H1 (cell line): ENCODE results near the gene PMEPA1. TPM values are rescaled to one million over a fixed set of nuclear protein-coding genes. Genes with fewer than 3 reads are reported as not detected.

Experiments
- CTCF ChIA-PET: fragments of 300-600 bp; sonication (Branson Sonifier 250); formaldehyde crosslinking; loops from one replicate; lab custom pipeline; 2021; ENCODE audit not compliant: partially characterized antibody; lab: Charles Lee
- POLR2A ChIA-PET: fragments of 300-600 bp; sonication (Branson Sonifier 250); formaldehyde crosslinking; loops from one replicate; lab custom pipeline; 2021; ENCODE audit warnings: inconsistent platforms; ENCODE audit not compliant: partially characterized antibody; lab: Charles Lee
- DNase-seq, 2 experiments: peaks; one replicate each; pipeline versions ENCODE4 v3.0.0 to v3.0.0-alpha.2; 2010 to 2022; ENCODE audit warnings: low spot score in 2 of 2, low read depth in 1 of 2, mixed read lengths in 1 of 2
- FAIRE-seq: peaks from 2 replicates; lab custom pipeline; 2011; peaks lifted over from hg19 to GRCh38; lab: Jason Lieb, UNC
- H2AFZ ChIP-seq: 2 replicates; pipeline ENCODE4 v1.8.1; 2012; ENCODE audit warnings: low read length, inconsistent platforms
- H2AK5ac ChIP-seq: 2 replicates; pipeline ENCODE4 v1.6.1; 2013; ENCODE audit warnings: low read depth, low read length
- H2BK120ac ChIP-seq: replicated peaks from 2 replicates; pipeline ENCODE3; 2013; ENCODE audit warnings: low read depth, low read length, inconsistent platforms
- H2BK12ac ChIP-seq: 2 replicates; pipeline ENCODE4 v1.6.1; 2013; ENCODE audit warnings: low read depth, low read length
- H2BK15ac ChIP-seq: 2 replicates; pipeline ENCODE4 v1.6.1; 2013; ENCODE audit warnings: low read length
- H2BK20ac ChIP-seq: 2 replicates; pipeline ENCODE4 v1.6.1; 2013; ENCODE audit warnings: low read length
- H2BK5ac ChIP-seq: 2 replicates; pipeline ENCODE4 v1.6.1; 2013; ENCODE audit warnings: low read depth, low read length
- H3K14ac ChIP-seq: 2 replicates; pipeline ENCODE4 v1.6.1; 2013; ENCODE audit warnings: inconsistent platforms; ENCODE audit not compliant: insufficient read length
- H3K18ac ChIP-seq: 2 replicates; pipeline ENCODE4 v1.6.1; 2013; ENCODE audit warnings: low read length; ENCODE audit errors: extremely low read depth
- H3K23ac ChIP-seq: 2 replicates; pipeline ENCODE4 v1.6.1; 2013; ENCODE audit warnings: inconsistent platforms; ENCODE audit not compliant: insufficient read length
- H3K23me2 ChIP-seq: 2 replicates; pipeline ENCODE4 v1.6.1; 2013; ENCODE audit warnings: low read depth, low read length
- H3K27ac ChIP-seq: 2 replicates; pipeline ENCODE4 v1.6.1; 2011; ENCODE audit warnings: low read depth, low read length, inconsistent platforms
- H3K27me3 ChIP-seq, 4 experiments: replicated peaks in 1 of 4; 1 replicate in 1 of 4; 2 replicates in 3 of 4; pipeline versions ENCODE4 v1.6.1 to v1.8.1; 2011 to 2013; ENCODE audit warnings: low read length in 3 of 4, mild to moderate bottlenecking in 3 of 4, inconsistent platforms in 2 of 4, mixed read lengths in 2 of 4, moderate library complexity in 1 of 4; ENCODE audit not compliant: control insufficient read depth in 3 of 4, insufficient read depth in 3 of 4; ENCODE audit errors: extremely low read depth in 1 of 4
- H3K36me3 ChIP-seq, 4 experiments: 2 replicates each; pipeline versions ENCODE4 v1.6.1 to v1.8.1; 2011 to 2013; ENCODE audit warnings: mild to moderate bottlenecking in 4 of 4, low read length in 3 of 4, moderate library complexity in 2 of 4, control low read depth in 1 of 4, inconsistent platforms in 1 of 4; ENCODE audit not compliant: insufficient read depth in 4 of 4, control insufficient read depth in 2 of 4
- H3K4ac ChIP-seq: replicated peaks from 2 replicates; pipeline ENCODE3; 2013; ENCODE audit warnings: low read length, low read depth, mixed read lengths, inconsistent platforms; ENCODE audit not compliant: insufficient read length
- H3K4me1 ChIP-seq, 4 experiments: replicated peaks in 1 of 4; 1 replicate in 1 of 4; 2 replicates in 3 of 4; pipeline versions ENCODE4 v1.6.1 to v1.8.1; 2011 to 2013; ENCODE audit warnings: low read length in 3 of 4, inconsistent platforms in 2 of 4, mixed read lengths in 1 of 4; ENCODE audit not compliant: insufficient read depth in 4 of 4, control insufficient read depth in 3 of 4
- H3K4me2 ChIP-seq, 2 experiments: 2 replicates each; pipeline versions ENCODE4 v1.6.1 to v1.8.1; 2011 to 2013; ENCODE audit warnings: low read depth in 2 of 2, low read length in 2 of 2, control low read depth in 1 of 2, inconsistent platforms in 1 of 2, mild to moderate bottlenecking in 1 of 2; ENCODE audit not compliant: insufficient read depth in 1 of 2
- H3K4me3 ChIP-seq, 4 experiments: fragments of 200-600, 300-600 bp in 1 of 4; sonication (generic), shearing (Covaris generic), sonication (Bioruptor Twin) in 1 of 4; 2 replicates each; pipeline versions ENCODE4 v1.5.1 to v1.8.1; 2011 to 2016; ENCODE audit warnings: low read length in 4 of 4, low read depth in 3 of 4, control low read depth in 2 of 4, inconsistent platforms in 2 of 4, mild to moderate bottlenecking in 2 of 4, mixed read lengths in 1 of 4, moderate library complexity in 1 of 4; ENCODE audit not compliant: insufficient read depth in 2 of 4; ENCODE audit errors: extremely low read depth in 1 of 4
- H3K56ac ChIP-seq: replicated peaks from 2 replicates; pipeline ENCODE3; 2013; ENCODE audit warnings: low read depth, mild to moderate bottlenecking, mixed read lengths, low read length, inconsistent platforms; ENCODE audit not compliant: insufficient read length
- H3K79me1 ChIP-seq: 2 replicates; pipeline ENCODE4 v1.6.1; 2013; ENCODE audit warnings: low read depth, low read length, control low read depth
- H3K79me2 ChIP-seq, 2 experiments: 2 replicates each; pipeline versions ENCODE4 v1.6.1 to v1.8.1; 2012 to 2013; ENCODE audit warnings: low read length in 2 of 2, mild to moderate bottlenecking in 2 of 2, inconsistent platforms in 1 of 2; ENCODE audit not compliant: insufficient read depth in 2 of 2, control insufficient read depth in 1 of 2
- H3K9ac ChIP-seq, 4 experiments: replicated peaks in 1 of 4; 1 replicate in 1 of 4; 2 replicates in 3 of 4; pipeline versions ENCODE4 v1.6.1 to v1.8.1; 2011 to 2013; ENCODE audit warnings: low read depth in 3 of 4, low read length in 3 of 4, control low read depth in 2 of 4, mild to moderate bottlenecking in 2 of 4, moderate library complexity in 2 of 4, inconsistent platforms in 1 of 4; ENCODE audit errors: extremely low read depth in 1 of 4
- H3K9me3 ChIP-seq, 2 experiments: 2 replicates each; pipeline versions ENCODE4 v1.6.1 to v1.8.1; 2012 to 2013; ENCODE audit warnings: mild to moderate bottlenecking in 2 of 2, moderate library complexity in 2 of 2, control low read depth in 1 of 2, inconsistent platforms in 1 of 2, low read depth in 1 of 2, low read length in 1 of 2, mixed read lengths in 1 of 2; ENCODE audit not compliant: insufficient read depth in 2 of 2
- H4K20me1 ChIP-seq, 2 experiments: replicated peaks in 1 of 2; 2 replicates each; pipeline versions ENCODE3 to v1.8.1; 2011 to 2013; ENCODE audit warnings: inconsistent platforms in 2 of 2, low read length in 2 of 2, mild to moderate bottlenecking in 1 of 2; ENCODE audit not compliant: insufficient read depth in 2 of 2, control insufficient read depth in 1 of 2
- H4K5ac ChIP-seq: 2 replicates; pipeline ENCODE4 v1.6.1; 2013; ENCODE audit warnings: low read length, low read depth, mixed read lengths, inconsistent platforms; ENCODE audit not compliant: insufficient read length
- H4K8ac ChIP-seq: 2 replicates; pipeline ENCODE4 v1.8.0; 2013; ENCODE audit warnings: mild to moderate bottlenecking, moderate library complexity, low read length, inconsistent platforms; ENCODE audit not compliant: insufficient read depth; ENCODE audit errors: extremely low read depth
- H4K91ac ChIP-seq: replicated peaks from 2 replicates; pipeline ENCODE3; 2013; ENCODE audit warnings: low read length, mixed read lengths, inconsistent platforms; ENCODE audit not compliant: insufficient read length
- BRCA1 ChIP-seq: IDR thresholded peaks from 2 replicates; pipeline ENCODE4 v1.6.1; 2012; ENCODE audit warnings: low read depth, low read length, improper control_type of control experiment
- CTCF ChIP-seq, 3 experiments: IDR thresholded peaks; 1 replicate in 2 of 3; 2 replicates in 1 of 3; pipeline versions ENCODE4 v1.5.1 to v1.6.1; 2011; ENCODE audit warnings: low read length in 3 of 3, mild to moderate bottlenecking in 3 of 3, inconsistent platforms in 2 of 3, low read depth in 1 of 3, moderate library complexity in 1 of 3; ENCODE audit not compliant: insufficient read depth in 1 of 3; ENCODE audit errors: control extremely low read depth in 1 of 3
- GABPA ChIP-seq: IDR thresholded peaks from 2 replicates; pipeline ENCODE4 v1.6.1; 2011; ENCODE audit warnings: mild to moderate bottlenecking, low read length, moderate library complexity, borderline replicate concordance; ENCODE audit not compliant: insufficient read depth
- JUN ChIP-seq: IDR thresholded peaks from 2 replicates; pipeline ENCODE4 v1.6.1; 2011; ENCODE audit warnings: low read depth, mild to moderate bottlenecking, improper control_type of control experiment, low read length
- MAFK ChIP-seq: IDR thresholded peaks from 2 replicates; pipeline ENCODE4 v1.6.1; 2012; ENCODE audit warnings: low read depth, mild to moderate bottlenecking, improper control_type of control experiment, low read length
- MAX ChIP-seq: IDR thresholded peaks from 2 replicates; pipeline ENCODE4 v1.6.1; 2012; ENCODE audit warnings: inconsistent platforms
- NANOG ChIP-seq: IDR thresholded peaks from 2 replicates; pipeline ENCODE4 v1.6.1; 2011; ENCODE audit warnings: low read length, low read depth, mild to moderate bottlenecking, inconsistent platforms; ENCODE audit not compliant: insufficient read depth, poor library complexity, severe bottlenecking
- RBBP5 ChIP-seq: IDR thresholded peaks from 2 replicates; pipeline ENCODE4 v1.7.1; 2012; ENCODE audit warnings: low read depth, mild to moderate bottlenecking, inconsistent platforms, low read length, moderate library complexity, borderline replicate concordance
- SIRT6 ChIP-seq: IDR thresholded peaks from one replicate; pipeline ENCODE4 v1.7.1; 2012; ENCODE audit warnings: low read length, inconsistent platforms
- TEAD4 ChIP-seq: IDR thresholded peaks from 2 replicates; pipeline ENCODE4 v1.6.1; 2012; ENCODE audit warnings: low read depth, low read length, inconsistent platforms, mixed read lengths
- YY1 ChIP-seq: IDR thresholded peaks from 2 replicates; pipeline ENCODE4 v1.6.1; 2011; ENCODE audit warnings: low read depth, mild to moderate bottlenecking, low read length
- WGBS, 2 experiments: shearing (Covaris generic) in 1 of 2; methylation state at CpG; one replicate each; pipeline versions ENCODE4 v1.1.6 to v1.1.7; 2013 to 2015; ENCODE audit warnings: low lambda C conversion rate in 2 of 2, mixed read lengths in 2 of 2, inconsistent platforms in 1 of 2, low coverage in 1 of 2, missing lambda C conversion rate in 1 of 2; ENCODE audit not compliant: insufficient replicate concordance in 2 of 2, insufficient coverage in 1 of 2, insufficient read length in 1 of 2; ENCODE audit errors: extremely low coverage in 1 of 2, missing lambda C conversion rate in 1 of 2; 5-methylcytosine and 5-hydroxymethylcytosine counted together
- polyA plus RNA-seq, 7 experiments: library from polyadenylated mRNA; depleted of rRNA in 3 of 7; stranded (reverse) in 5 of 7; unstranded in 2 of 7; fragments of >200 nt in 5 of 7; fragments of 200-250 nt in 2 of 7; gene quantifications; 1 replicate in 5 of 7; 2 replicates in 1 of 7; 4 replicates in 1 of 7; pipeline versions ENCODE4 v1.2.1 to v1.2.3, GENCODE V29; 2011 to 2013; ENCODE audit warnings: missing spikeins in 2 of 7, mixed read lengths in 2 of 7
- total RNA-seq: library from RNA; stranded (reverse); fragmentation: NEBNext Ultra II Directional; extraction: Animal tissue kit (Norgen Biotek cat#: 25700); gene quantifications from 2 replicates; pipeline ENCODE4 v1.2.1, GENCODE V29; 2021

Gene PMEPA1
- total and polyA plus RNA-seq, 2 of the 8 experiments (the other 6 are each of a cell fraction or from before 2014, with no cell fraction given): 12.7 to 20.5 TPM

- no peak overlapping the region for H4K8ac ChIP-seq
- no peak overlapping the region for H2AK5ac ChIP-seq
- no peak overlapping the region for H3K18ac ChIP-seq
- H2BK15ac ChIP-seq: no peak overlapping the region
- no peaks in the 10 kb centered on the region for H3K9me3 ChIP-seq
- no peak overlapping the region for H3K4ac ChIP-seq
- no peak overlapping the region for H2BK12ac ChIP-seq
- POLR2A ChIA-PET: interaction anchor here (1.3 kb wide), 1 partner anchor 16 kb away, joined by 4 read pairs; no protein-coding TSS in a partner anchor
- FAIRE-seq (no peak), DNase-seq (no peak)
- peaks cover 4% of the 10 kb centered on the region; the same call in 1 of the 2 replicates for H3K23me2 ChIP-seq
- no peak overlapping the region for H2BK120ac ChIP-seq
- H2BK5ac ChIP-seq: no peak overlapping the region
- H4K91ac ChIP-seq: no peak overlapping the region
- H3K27me3 ChIP-seq: peaks cover 0 to 7% (median 4%) of the 10 kb centered on the region in 4 experiments; a peak in 3 of 7 replicates
- H3K4me3 ChIP-seq: no peak overlapping the region
- H3K9ac ChIP-seq: no peak overlapping the region
- no peaks in the 10 kb centered on the region for H3K79me1 ChIP-seq
- H3K56ac ChIP-seq: no peak overlapping the region
- no peak overlapping the region for H2BK20ac ChIP-seq
- H3K4me1 ChIP-seq: peaks cover 0 to 9% (median 2%) of the 10 kb centered on the region in 4 experiments; a peak in 3 of 7 replicates
- no peak overlapping the region for H2AFZ ChIP-seq
- no peaks in the 10 kb centered on the region for H3K36me3 ChIP-seq
- H4K20me1 ChIP-seq: peaks cover 0 to 1% of the 10 kb centered on the region in 2 experiments
- H3K23ac ChIP-seq: no peak overlapping the region
- H3K4me2 ChIP-seq: no peak overlapping the region
- no peaks in the 10 kb centered on the region for H3K79me2 ChIP-seq
- CTCF ChIA-PET: interaction anchor here (0.9 to 1.2 kb wide), 2 partner anchors 57 to 134 kb away, joined by 3 to 4 read pairs; no protein-coding TSS in a partner anchor
- H4K5ac ChIP-seq: no peak overlapping the region
- 82% methylated on average over 3 of the region's 3 CpGs; no CpG with 5 or more reads in 1 of the 2 experiments for WGBS, 2 experiments
- H3K27ac ChIP-seq: no peak overlapping the region
- no peak overlapping the region for H3K14ac ChIP-seq
- no peak for TF ChIP-seq YY1
- TF ChIP-seq BRCA1: no peak
- no peak for TF ChIP-seq RBBP5
- TF ChIP-seq CTCF (IDR thresholded peaks at IDR 0.05; ENCODE audit: control extremely low read depth in 1 of 3, insufficient read depth in 1 of 3, low read depth in 1 of 3, low read length in 3 of 3): no peak
- no peak for TF ChIP-seq TEAD4
- TF ChIP-seq SIRT6: no peak
- no peak for TF ChIP-seq GABPA
- no peak for TF ChIP-seq MAFK
- TF ChIP-seq MAX: no peak
- TF ChIP-seq NANOG: no peak
- no peak for TF ChIP-seq JUN
Measured at GRCh38 chr20:57716202-57716601, 6.4 kb upstream of the PMEPA1 start.
